Duodenal mucosa (tissue), 2 donors: ENCODE data around the gene TNP1.

Experiments used
- H3K27ac ChIP-seq: one replicate; pipeline ENCODE4 v1.7.0; 2013; ENCODE audit warnings: low read depth, low read length
- H3K27me3 ChIP-seq, 2 donors: one replicate each; pipeline ENCODE4 v1.7.0; 2013; ENCODE audit warnings: low read length in 2 of 2, control low read depth in 1 of 2; ENCODE audit not compliant: insufficient read depth in 2 of 2, control insufficient read depth in 1 of 2
- H3K36me3 ChIP-seq, 2 donors: one replicate each; pipeline ENCODE4 v1.7.0; 2013; ENCODE audit warnings: low read length in 2 of 2, control low read depth in 1 of 2; ENCODE audit not compliant: insufficient read depth in 2 of 2, control insufficient read depth in 1 of 2
- H3K4me1 ChIP-seq, 2 donors: one replicate each; pipeline ENCODE4 v1.7.0; 2013; ENCODE audit warnings: low read length in 2 of 2, control low read depth in 1 of 2; ENCODE audit not compliant: insufficient read depth in 2 of 2, control insufficient read depth in 1 of 2
- H3K4me3 ChIP-seq, 2 donors: one replicate each; pipeline ENCODE4 v1.7.0; 2013; ENCODE audit warnings: low read length in 2 of 2, low read depth in 1 of 2
- H3K9ac ChIP-seq, 2 donors: one replicate each; pipeline ENCODE4 v1.7.0; 2013; ENCODE audit warnings: low read length in 2 of 2, low read depth in 1 of 2
- H3K9me3 ChIP-seq, 2 donors: one replicate each; pipeline ENCODE4 v1.7.0; 2013; ENCODE audit warnings: low read length in 2 of 2, control low read depth in 1 of 2; ENCODE audit not compliant: control insufficient read depth in 1 of 2

The TNP1 gene, protein sequence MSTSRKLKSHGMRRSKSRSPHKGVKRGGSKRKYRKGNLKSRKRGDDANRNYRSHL

DNA sequence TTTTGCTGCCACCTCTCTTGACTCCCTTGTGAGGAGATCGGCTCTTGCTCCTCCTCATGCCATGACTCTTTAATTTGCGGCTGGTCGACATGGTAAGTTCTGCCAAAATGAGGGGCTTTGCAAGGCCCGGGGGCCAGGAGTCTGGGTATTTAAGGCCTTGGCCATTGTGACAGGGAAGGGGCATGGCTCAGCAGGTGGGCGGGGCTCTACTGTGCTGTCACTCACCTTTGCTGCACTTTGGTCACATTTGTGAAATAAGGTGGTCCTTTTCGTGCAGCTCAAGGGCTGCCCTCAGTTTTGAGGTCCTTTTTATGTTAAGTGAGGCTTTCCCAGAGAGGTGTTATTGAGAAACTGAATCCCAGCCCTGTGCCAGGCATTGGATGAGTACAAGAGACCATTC is at the start of gene TNP1:
TNP1 (minus strand) TSS at position 121 of the 400 bp plus-strand sequence; CDS start at position 91, 30 bp downstream.
- Histone ChIP-seq H3K9me3 (no peaks in the 10 kb centered on the region), H3K4me3 (no peak within 1 kb of the TSS), H3K36me3 (no peaks in the 10 kb centered on the region), H3K4me1 (peaks cover 0 to 8% of the 10 kb centered on the region in 2 donors), H3K27ac (no peak within 1 kb of the TSS), H3K27me3 (no peaks in the 10 kb centered on the region), H3K9ac (no peak within 1 kb of the TSS)

DNA sequence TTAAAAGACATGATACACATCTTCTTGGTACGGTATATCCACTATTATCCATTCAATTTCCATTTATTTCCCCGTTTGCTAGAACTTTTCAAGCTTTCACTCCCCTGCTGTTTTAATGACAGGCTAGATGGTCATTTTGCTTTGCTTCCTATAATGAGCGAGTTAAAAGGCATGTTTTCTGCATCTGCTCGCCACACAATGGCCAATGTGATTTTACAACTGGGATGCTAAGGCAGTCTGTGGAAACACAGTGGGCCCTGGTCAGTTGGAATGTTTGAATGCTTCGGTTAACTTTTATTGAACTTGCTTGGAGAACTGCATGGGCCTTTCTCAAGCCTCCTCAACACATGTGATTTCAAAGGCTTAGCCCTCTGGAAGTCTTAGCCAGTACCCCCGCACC is 48.4 kb upstream of the TNP1 start:
- Histone ChIP-seq H3K9me3 (no peaks in the 10 kb centered on the region), H3K27me3 (no peaks in the 10 kb centered on the region), H3K4me1 (no peaks in the 10 kb centered on the region), H3K36me3 (no peaks in the 10 kb centered on the region), H3K4me3 (no peak overlapping the region), H3K9ac (no peak overlapping the region), H3K27ac (no peak overlapping the region)

DNA sequence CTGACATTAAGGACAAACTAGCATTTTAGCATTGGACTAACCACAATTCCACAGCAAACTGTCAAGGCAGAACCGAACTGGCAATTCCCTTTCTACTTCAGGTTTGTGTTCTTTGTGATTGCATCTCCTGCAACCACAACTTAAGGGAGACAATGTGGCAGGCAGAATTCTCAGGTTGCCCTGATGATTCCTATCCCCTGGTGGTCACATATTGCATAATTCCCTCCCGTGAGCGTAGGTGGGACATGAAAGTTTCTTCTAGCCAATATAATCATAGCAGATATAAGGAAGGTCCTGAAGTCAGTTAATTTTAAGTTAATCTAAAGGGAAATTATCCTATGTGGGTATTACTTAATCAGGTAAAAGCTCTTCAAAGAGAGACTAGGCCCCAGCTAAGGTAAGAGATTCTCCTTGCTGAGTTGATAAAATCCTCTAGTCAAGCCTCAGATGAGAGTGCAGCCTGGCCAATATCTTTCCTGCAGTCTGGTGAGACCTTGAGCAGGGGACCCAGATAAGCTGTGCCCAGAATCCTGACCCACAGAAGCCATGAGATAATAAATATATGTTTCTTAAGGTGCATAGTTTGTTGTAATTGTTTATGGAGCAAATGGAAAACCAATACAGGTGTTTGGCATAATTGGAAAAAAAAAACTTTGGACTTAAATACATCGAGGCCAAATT is 45.9 kb upstream of the TNP1 start:
- Histone ChIP-seq H3K4me3 (no peak overlapping the region), H3K9me3 (no peaks in the 10 kb centered on the region), H3K27ac (no peak overlapping the region), H3K36me3 (no peaks in the 10 kb centered on the region), H3K27me3 (no peaks in the 10 kb centered on the region), H3K9ac (no peak overlapping the region), H3K4me1 (no peaks in the 10 kb centered on the region)

DNA sequence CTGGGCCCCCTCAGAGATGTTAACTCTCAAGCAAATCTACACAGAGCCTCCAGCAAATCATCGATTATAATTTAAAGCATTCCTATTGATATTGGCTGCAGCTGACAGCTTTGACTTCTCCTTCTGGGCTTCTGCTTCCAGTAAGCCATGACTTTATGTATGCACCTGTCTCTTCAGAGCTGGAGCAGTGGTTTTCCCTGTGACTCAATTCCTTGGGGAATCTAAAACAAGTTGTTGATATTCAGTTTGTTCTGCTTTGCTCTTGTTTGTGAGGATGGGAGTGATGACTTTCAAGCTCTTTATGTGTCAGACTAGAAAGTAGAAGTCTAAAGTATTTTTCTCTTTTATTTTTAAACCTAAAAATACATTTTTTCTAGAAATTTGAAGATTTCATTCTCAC is 45.1 kb upstream of the TNP1 start:
- Histone ChIP-seq H3K27me3 (no peaks in the 10 kb centered on the region), H3K4me3 (no peak overlapping the region), H3K36me3 (no peaks in the 10 kb centered on the region), H3K9me3 (no peaks in the 10 kb centered on the region), H3K9ac (no peak overlapping the region), H3K27ac (no peak overlapping the region), H3K4me1 (no peaks in the 10 kb centered on the region)

DNA sequence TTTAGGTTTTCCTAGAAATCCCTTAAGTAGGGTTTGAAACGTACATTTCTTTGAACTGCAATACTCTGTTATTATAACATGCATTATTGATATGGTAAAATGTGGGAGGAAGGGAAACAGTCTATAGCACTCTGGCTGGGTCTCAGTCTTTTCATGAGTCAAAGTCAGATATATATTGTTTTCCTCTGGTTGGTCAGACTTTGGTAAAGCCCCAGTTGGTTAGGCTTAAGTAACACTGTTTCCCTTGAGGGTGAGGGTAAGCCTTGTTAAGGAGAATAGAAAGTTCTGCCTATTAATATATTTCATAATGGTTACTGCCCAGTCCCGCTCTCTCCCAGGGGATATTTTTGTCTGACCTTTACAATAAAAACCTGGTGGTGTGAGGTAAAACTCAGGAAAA is 44.7 kb upstream of the TNP1 start:
- no peak overlapping the region for H3K4me3 ChIP-seq
- H3K27ac ChIP-seq, result no peak overlapping the region
- no peaks in the 10 kb centered on the region for H3K9me3 ChIP-seq
- no peaks in the 10 kb centered on the region for H3K36me3 ChIP-seq
- no peaks in the 10 kb centered on the region for H3K4me1 ChIP-seq
- no peaks in the 10 kb centered on the region for H3K27me3 ChIP-seq
- H3K9ac ChIP-seq, result no peak overlapping the region

DNA sequence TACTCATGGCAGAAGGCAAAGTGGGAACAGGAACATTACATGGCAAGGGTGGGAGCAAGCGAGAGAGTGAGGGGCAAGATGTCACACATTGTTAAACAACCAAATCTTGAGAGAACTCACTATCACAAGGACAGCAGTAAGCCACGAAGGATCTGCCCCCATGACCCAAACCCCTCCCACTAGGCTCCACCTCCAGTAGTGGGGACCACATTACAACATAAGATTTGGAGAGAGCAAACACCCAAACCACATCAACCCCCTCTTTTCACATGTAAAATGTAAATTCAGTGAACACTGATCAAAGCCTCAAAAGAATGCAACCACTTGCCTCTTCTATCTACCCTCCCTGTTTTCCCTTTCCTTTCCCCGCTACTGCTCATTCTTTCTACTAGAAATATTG is 43.6 kb upstream of the TNP1 start:
- H3K9me3 ChIP-seq, result no peaks in the 10 kb centered on the region
- H3K4me1 ChIP-seq, result no peaks in the 10 kb centered on the region
- no peaks in the 10 kb centered on the region for H3K36me3 ChIP-seq
- H3K27me3 ChIP-seq, result no peaks in the 10 kb centered on the region
- no peak overlapping the region for H3K9ac ChIP-seq
- no peak overlapping the region for H3K4me3 ChIP-seq
- no peak overlapping the region for H3K27ac ChIP-seq

DNA sequence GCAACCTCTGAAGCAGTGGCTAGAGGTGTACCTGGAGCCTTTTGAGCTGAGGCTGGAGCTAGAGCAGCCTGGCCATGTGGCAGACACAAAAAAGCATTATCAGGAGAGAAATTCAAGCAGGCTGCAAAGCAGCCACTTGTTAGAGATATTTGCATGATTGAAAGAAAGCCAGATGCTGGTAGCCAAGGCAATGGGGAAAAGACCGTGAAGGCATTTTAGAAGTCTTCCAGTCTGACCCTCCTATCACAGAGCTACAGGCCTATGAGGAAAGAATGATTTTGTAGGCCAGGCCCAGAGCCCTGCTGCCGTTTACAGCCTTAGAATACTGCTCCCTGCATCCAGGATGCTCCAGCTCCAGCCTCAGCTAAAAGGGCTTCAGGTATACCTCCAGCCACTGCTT is 41.4 kb upstream of the TNP1 start:
- Histone ChIP-seq H3K4me3 (no peak overlapping the region), H3K9ac (no peak overlapping the region), H3K4me1 (no peaks in the 10 kb centered on the region), H3K36me3 (no peaks in the 10 kb centered on the region), H3K27me3 (no peaks in the 10 kb centered on the region), H3K27ac (no peak overlapping the region), H3K9me3 (no peaks in the 10 kb centered on the region)

DNA sequence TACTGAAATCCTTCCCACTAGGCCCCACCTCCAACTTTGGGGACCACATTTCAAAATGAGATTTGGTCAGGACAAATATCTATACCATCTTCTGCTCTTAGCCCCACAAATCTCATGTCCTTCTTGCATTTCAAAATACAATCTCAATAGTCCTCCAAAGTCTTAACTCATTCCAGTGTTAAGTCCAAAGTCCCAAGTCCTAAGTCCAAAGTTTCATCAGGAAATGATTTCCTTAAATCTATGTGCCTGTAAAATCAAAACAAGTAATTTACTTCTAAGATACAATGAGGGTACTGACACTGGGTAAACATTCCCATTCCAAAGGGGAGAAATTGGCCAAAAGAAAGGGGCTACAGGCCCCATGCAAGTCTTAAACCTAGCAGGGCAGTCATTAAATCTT is 40.5 kb upstream of the TNP1 start:
- H3K36me3 ChIP-seq, result no peaks in the 10 kb centered on the region
- H3K9me3 ChIP-seq, result no peaks in the 10 kb centered on the region
- H3K4me3 ChIP-seq, result no peak overlapping the region
- H3K27ac ChIP-seq, result no peak overlapping the region
- H3K9ac ChIP-seq, result no peak overlapping the region
- H3K4me1 ChIP-seq, result no peaks in the 10 kb centered on the region
- H3K27me3 ChIP-seq, result no peaks in the 10 kb centered on the region

DNA sequence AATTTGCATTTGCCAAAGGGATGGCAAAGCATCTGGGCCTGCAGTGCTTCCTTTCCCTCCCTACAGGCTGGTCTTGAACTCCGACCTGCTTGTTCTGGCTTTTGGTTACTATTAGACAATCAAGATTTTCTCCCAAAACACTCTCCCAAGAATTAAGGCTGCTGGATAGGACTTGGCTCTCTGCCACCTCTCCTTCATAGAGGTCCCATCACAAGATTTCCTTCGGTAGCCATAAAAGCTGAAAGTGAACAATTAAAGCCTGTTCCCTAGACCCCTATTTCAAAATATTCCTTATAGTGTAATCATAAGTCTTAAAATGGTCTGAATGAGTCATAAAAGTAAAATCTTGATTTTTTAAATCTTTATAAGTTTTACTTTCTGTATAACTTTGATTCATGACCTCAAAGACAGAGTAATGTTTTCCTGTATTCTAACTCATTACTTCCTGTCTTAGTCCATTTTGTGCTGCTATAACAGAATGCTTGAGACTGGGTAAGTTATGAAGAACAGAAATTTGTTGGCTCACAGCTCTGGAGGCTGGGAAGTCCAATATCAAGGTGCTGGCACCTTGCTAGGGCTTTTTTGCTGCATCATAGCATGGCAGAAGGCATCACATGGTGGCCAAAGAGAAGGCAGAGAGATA is 37.8 kb upstream of the TNP1 start:
- Histone ChIP-seq H3K27me3 (no peaks in the 10 kb centered on the region), H3K27ac (no peak overlapping the region), H3K9ac (no peak overlapping the region), H3K4me3 (no peak overlapping the region), H3K9me3 (no peaks in the 10 kb centered on the region), H3K36me3 (no peaks in the 10 kb centered on the region), H3K4me1 (no peaks in the 10 kb centered on the region)

DNA sequence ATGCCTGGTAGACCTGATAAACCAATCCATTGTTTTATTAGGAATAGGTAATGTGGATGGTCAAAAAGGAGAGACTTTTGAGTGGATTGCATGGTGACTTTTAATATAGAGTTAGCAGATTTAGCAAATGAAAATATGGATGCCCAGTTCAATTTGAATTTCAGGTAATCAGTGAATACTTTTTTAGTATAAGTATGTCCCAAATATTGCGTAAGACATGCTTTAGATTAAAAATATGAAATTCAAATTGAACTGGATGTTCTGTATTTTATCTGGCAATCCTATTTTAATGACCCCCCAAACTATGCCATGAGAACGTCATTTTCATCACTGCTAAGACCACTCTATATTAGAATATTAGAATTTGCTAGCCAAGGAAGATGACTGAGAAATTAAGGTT is 30.3 kb upstream of the TNP1 start:
- no peaks in the 10 kb centered on the region for H3K9me3 ChIP-seq
- H3K4me1 ChIP-seq, result no peaks in the 10 kb centered on the region
- no peak overlapping the region for H3K9ac ChIP-seq
- no peaks in the 10 kb centered on the region for H3K27me3 ChIP-seq
- H3K4me3 ChIP-seq, result no peak overlapping the region
- no peaks in the 10 kb centered on the region for H3K36me3 ChIP-seq
- H3K27ac ChIP-seq, result no peak overlapping the region
